GM18502 (cell line): ENCODE results near the gene LYPD3.
A peak's percentile ranks its signal among the peaks of the same experiment; 100 is the strongest.
"Not testable (repeated sequence)": the region's sequence is repeated elsewhere in the genome, so short reads cannot be mapped to it uniquely, and the experiment has no call there.

Source experiments
- ATAC-seq: cut with Tn5 transposase; IDR thresholded peaks from one replicate; pipeline ENCODE4 v1.9.1; 2021; ENCODE audit warnings: mild to moderate bottlenecking; ENCODE audit not compliant: unreplicated experiment, poor library complexity

Gene LYPD3

GRCh38 chr19:43463381-43464133 is 1.9 kb downstream of the LYPD3 start:
- ATAC-seq: peak; percentile 91

DNA sequence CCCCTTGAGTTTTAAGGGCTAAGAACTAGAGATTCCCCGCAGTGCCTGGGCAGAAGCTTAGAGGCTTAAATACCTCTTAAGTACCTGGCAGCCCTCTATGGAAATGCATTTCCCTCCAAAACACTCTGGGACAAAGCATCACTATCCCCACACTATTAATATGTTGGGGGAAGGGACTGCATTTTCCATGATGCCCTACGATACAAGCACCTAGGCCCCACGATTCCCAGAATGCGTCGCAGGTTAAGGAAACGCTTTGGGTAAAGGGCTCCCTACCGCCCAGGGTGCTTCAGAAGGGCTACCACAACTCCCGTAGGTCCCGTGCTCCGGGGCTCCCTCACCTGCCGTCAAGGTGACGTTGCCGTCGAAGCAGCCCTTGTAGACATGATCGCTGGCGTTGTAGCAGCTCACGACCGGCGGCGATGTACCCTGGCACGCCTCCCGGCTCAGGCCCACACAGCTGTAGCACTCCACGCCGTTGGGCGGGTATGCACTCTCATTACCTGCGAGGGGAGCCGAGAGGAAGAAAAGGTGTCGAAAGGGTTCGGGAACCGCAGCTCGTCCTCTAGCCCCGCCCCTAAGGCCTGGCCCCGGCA is 2.5 kb downstream of the LYPD3 start:
- ATAC-seq: no peak

DNA sequence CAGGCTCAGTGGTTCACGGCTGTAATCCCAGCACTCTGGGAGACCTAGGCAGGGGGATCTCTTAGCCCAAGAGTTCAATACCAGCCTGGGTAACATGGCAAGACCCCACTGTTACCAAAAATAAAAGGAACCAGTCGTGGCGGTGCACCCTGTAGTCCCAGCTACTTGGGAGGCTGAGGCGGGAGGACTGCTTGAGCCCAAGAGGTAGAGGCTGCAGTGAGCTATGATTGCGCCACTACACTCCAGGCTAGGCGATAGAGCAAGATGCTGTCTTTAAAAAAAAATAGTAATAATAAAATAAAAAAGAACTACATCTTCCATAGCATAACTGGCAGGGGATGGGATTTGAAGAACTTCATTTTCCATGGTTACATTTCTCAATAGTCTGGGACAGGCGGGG is 3.0 kb downstream of the LYPD3 start:
- no peak for ATAC-seq

GRCh38 chr19:43461303-43461702 is 4.1 kb downstream of the LYPD3 start:
- no peak for ATAC-seq

DNA sequence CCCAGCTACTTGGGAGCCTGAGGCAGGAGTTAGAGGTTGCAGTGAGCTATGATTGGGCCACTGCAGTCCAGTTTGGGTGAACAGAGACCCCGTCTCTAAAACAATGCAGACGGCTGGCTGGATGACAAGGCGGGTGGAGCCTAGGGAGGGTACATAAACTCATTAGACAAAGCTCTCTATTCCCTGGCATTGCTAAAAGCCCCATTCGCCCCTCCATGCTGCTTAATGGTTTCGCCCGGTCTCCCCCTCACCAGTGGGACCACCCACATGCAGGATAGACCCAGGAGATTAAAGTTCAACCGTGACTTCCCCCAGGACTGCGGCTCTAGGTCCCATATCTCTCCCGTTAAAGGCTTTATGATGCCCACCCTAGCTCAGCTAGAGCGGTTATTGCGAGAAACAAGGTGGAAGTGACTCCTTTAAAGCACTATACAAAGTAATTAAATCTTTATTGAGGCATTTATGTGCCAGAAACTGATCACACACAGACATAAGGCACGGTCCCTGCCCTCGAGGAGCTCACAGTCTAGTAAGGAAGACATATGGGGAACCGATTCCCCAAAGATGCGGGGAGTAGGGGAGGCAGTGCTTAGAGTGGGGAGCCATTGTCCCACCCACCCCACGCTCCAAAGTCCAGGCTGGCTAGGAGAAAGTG is 4.9 kb downstream of the LYPD3 start:
- no peak for ATAC-seq

DNA sequence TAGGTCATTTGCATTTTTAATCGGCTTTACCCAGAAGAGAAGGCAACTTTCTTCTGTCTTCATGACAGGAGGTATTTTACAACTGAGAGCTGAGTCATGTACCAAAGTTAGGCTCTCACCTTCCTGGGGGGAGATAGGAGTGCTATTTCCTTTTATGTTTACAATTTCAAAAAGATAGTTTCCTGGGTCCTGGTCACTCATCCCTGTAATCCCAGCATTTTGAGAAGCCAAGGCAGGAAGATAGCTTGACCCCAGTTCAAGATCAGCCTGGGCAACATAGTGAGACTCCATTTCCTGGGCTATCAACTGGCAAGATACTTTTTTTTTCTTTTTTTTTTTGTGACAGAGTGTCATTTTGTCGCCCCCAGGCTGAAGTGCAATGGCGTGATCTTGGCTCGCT is 7.6 kb downstream of the LYPD3 start:
- ATAC-seq: no peak

GRCh38 chr19:43455321-43456113 is 9.9 kb downstream of the LYPD3 start:
- ATAC-seq: no peak

- no peak for ATAC-seq
These were observed 11.4 kb downstream of the LYPD3 start for GRCh38 chr19:43454031-43454430.

DNA sequence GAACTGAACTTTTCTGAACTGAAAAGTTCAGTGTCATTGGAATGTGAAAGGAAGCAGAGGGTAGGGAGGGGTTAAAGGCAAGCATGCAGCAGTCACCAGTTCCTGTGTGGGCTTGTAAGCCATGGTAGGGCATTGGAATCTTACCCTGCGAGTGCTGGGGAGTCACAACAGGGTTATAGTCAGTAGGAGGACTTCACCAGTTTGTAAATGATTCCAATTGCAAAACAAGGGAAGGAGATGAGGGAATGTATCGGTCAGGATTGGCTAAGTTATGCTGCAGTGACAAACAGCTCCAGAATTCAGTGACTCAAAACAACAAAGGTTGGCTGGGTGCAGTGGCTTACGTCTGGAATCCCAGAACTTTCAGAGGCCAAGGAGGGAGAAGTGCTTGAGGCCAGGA is 12.8 kb downstream of the LYPD3 start:
- ATAC-seq: no peak

- no peak for ATAC-seq
These were observed 14.8 kb downstream of the LYPD3 start for GRCh38 chr19:43450545-43450997.

- no peak for ATAC-seq
These were observed 17.8 kb downstream of the LYPD3 start for GRCh38 chr19:43447655-43448054.

GRCh38 chr19:43446746-43447489 is 18.5 kb downstream of the LYPD3 start:
- ATAC-seq: no peak

- ATAC-seq: no peak
These were observed 20.0 kb downstream of the LYPD3 start for GRCh38 chr19:43445426-43445825.

DNA sequence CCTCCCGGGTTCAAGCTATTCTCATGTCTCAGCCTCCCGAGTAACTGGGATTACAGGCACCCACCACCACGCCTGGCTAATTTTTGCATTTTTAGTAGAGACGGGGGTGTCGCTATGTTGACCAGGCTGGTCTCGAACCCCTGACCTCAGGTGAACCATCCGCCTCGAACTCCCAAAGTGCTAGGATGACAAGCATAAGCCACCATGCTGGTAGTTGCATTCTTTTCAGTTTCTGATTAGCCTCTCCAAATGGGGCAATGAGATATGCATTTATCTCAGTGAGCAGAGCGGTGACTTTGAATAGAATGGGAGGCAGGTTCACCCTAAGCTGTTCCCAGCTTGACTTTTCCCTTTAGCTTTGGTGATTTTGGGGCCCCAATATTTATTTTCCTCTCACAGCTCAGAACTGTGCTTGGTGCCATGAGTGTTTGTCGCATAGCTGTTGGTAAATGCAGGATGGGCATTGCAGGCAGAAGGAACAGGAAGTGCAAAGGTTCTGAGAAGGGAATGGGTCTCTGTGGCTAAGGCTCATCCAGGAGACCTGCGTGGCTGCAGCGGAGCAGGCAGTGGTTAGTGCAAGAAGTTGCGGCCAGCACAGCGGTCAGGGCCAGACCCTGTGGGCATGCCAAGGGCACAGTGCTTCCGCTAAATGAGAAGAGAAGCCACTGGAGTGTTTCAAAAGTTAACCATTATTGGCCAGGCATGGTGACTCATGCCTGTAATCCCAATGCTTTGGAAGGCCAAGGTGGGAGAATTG is 20.7 kb downstream of the LYPD3 start:
- no peak for ATAC-seq

GRCh38 chr19:43444091-43444490 is 21.3 kb downstream of the LYPD3 start:
- not testable (repeated sequence) for ATAC-seq

DNA sequence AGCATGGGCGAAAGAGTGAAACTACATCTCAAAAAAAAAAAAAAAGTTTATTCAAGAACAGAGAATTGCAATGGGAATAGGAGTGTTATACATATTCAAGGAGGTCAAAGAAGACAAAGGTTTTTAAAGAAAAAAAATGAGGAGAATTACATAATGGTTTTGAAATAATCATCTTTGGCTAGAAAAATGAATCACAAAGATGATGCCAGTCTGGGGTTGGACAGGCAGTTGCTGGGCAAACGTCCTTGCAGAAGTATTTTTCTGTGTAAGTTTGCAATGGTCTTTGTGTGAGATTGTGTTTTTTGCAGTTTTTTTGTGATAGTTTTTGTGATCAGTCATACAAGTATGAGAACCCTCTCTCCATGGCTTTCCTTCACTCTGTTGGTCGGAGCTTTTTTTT is 23.7 kb downstream of the LYPD3 start:
- ATAC-seq: no peak

DNA sequence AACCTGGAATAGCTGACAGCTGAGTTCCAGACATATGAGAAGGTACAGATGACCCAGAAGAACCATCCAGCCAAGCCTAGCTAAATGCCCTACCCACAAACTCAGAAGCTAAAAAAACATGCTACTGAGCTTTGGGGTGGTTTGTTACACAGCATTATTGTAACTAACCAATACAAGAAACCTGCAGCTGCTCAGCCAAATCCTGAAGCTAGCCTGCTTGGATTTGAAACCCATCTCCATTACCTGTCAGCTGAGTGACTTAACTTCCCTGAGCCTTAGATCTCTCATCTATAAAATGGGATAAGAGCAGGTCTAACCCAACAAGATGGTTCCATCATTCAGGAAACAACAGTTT is 25.7 kb downstream of the LYPD3 start:
- no peak for ATAC-seq

DNA sequence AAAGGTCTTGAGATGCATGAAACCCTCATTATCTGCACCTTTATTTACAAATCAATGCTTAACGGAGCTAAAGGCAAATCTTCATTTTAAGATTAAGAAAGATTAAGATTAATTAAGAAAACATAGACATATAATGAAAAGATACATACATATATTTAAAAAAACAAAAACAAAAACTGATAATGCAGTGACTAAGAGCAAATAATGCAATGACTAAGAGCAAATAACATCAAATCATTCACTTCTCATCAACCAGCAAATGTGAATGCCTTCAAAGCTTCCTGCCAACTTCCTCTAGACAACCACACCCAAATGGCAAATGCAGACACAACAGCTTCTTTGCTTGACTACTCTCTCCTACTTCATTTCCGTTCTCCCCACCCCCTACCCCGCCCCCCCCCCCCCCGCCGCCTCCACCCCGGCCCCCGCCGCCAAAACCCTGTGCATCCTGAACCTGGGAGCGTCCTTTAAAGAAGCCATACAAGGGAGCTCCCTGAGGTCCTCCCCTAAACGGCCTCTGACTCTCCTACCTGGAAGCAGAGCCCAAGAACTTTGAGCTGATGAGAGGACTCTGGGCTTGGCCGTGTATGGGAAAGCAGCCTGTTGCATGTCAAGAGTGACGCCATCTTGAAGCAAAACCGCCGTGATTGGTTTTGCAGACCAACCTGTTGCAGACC is 26.2 kb downstream of the LYPD3 start:
- no peak for ATAC-seq
